Neural progenitor cell (in vitro differentiated cells): ENCODE results near the gene UBXN6.

ENCODE experiments used
- EZH2phosphoT487 ChIP-seq: fragments of 200-600 bp; sonication (generic); IDR thresholded peaks from 2 replicates; pipeline ENCODE4 v1.6.1; 2017; ENCODE audit warnings: antibody characterized with exemption
- TF ChIP-seq, protein P1 (sequence below): fragments of 200-600 bp; sonication (generic); IDR thresholded peaks from 2 replicates; pipeline ENCODE4 v1.5.1; 2017; ENCODE audit warnings: antibody characterized with exemption, mild to moderate bottlenecking

DNA sequence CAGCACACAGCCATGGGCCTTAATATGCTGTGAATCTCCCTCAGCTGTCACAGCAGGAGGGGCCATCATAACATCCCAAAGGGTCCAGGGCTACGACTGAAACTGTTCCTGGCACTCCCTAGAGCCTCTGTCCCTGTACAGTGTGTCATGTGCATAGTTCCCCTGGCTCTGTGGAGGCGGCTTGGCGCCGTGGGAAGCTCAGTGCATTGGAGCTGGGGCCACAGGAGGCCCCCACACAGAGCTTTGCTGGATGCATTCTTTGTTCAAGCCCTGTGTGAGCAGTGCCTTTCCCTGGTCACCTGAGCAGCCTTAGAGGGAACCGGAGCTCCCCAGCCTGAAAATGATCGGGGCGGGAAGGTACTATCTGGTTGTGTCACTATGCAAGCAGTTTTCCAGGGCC lies 21.4 kb downstream of the UBXN6 start:
- no peak for TF ChIP-seq EZH2phosphoT487
- TF ChIP-seq, protein P1, sequence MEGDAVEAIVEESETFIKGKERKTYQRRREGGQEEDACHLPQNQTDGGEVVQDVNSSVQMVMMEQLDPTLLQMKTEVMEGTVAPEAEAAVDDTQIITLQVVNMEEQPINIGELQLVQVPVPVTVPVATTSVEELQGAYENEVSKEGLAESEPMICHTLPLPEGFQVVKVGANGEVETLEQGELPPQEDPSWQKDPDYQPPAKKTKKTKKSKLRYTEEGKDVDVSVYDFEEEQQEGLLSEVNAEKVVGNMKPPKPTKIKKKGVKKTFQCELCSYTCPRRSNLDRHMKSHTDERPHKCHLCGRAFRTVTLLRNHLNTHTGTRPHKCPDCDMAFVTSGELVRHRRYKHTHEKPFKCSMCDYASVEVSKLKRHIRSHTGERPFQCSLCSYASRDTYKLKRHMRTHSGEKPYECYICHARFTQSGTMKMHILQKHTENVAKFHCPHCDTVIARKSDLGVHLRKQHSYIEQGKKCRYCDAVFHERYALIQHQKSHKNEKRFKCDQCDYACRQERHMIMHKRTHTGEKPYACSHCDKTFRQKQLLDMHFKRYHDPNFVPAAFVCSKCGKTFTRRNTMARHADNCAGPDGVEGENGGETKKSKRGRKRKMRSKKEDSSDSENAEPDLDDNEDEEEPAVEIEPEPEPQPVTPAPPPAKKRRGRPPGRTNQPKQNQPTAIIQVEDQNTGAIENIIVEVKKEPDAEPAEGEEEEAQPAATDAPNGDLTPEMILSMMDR: no peak
